ENCODE data around the gene CNOT2. TPM values are rescaled to one million over a fixed set of nuclear protein-coding genes. Genes with fewer than 3 reads are reported as not detected.

Gene CNOT2
- total RNA-seq, 1 experiment from 2014 or later = 85.4 TPM

DNA sequence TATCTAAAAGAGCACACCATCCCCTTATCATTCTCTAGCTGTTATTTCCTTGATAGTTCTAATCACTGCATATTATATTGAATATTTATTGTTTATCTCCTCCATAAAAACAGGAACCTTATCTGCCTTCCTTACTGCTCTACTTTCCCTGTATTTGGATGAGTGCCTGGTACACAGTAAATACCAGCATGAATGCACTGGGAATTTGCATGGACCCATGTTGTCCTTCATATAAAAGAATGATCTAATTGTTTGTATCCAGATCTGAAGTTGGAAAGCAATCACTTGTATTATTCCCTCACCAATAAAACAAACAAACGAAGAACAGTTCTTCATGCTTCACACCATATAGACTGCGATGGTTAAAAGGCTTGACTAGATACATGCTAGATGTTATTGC lies 15.3 kb upstream of the CNOT2 start:
- H3K9me2 ChIP-seq (ENCODE audit: insufficient read depth) = no peaks in the 10 kb centered on the region
- no peaks in the 10 kb centered on the region for H4K20me1 ChIP-seq (ENCODE audit: insufficient read depth)
- intact Hi-C loops (cut with micrococcal nuclease; ENCODE audit: unreplicated experiment) = no loop called here
- CTCF ChIA-PET = no interaction called here
- H3K9me3 ChIP-seq (ENCODE audit: insufficient read depth, low read depth) = no peaks in the 10 kb centered on the region
- no peak overlapping the region for H2AFZ ChIP-seq
- H3K4me1 ChIP-seq (replicated peaks; ENCODE audit: insufficient read depth) = no peaks in the 10 kb centered on the region
- H3K27me3 ChIP-seq (ENCODE audit: insufficient read depth, low read depth) = no peaks in the 10 kb centered on the region
- no TSS peak for BruUV-seq (replicated peaks)
- POLR2A ChIA-PET (ENCODE audit: unreplicated experiment) = no interaction called here
- no peaks in the 10 kb centered on the region for H3K79me2 ChIP-seq (ENCODE audit: low read depth)
- H3K4me2 ChIP-seq = no peak overlapping the region
- H3K36me3 ChIP-seq (ENCODE audit: low read depth) = no peaks in the 10 kb centered on the region
- DNase-seq = no peak
- no peaks in the 10 kb centered on the region for H3F3A ChIP-seq (ENCODE audit: insufficient read depth, low read depth)
- no peak overlapping the region for H3K27ac ChIP-seq
- no peak for TF ChIP-seq EZH2 (IDR thresholded peaks at IDR 0.05; ENCODE audit: low read depth)
- TF ChIP-seq, protein P1, sequence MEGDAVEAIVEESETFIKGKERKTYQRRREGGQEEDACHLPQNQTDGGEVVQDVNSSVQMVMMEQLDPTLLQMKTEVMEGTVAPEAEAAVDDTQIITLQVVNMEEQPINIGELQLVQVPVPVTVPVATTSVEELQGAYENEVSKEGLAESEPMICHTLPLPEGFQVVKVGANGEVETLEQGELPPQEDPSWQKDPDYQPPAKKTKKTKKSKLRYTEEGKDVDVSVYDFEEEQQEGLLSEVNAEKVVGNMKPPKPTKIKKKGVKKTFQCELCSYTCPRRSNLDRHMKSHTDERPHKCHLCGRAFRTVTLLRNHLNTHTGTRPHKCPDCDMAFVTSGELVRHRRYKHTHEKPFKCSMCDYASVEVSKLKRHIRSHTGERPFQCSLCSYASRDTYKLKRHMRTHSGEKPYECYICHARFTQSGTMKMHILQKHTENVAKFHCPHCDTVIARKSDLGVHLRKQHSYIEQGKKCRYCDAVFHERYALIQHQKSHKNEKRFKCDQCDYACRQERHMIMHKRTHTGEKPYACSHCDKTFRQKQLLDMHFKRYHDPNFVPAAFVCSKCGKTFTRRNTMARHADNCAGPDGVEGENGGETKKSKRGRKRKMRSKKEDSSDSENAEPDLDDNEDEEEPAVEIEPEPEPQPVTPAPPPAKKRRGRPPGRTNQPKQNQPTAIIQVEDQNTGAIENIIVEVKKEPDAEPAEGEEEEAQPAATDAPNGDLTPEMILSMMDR (conservative IDR thresholded peaks at IDR 0.05) = no peak
- H3K4me3 ChIP-seq = no peak overlapping the region

DNA sequence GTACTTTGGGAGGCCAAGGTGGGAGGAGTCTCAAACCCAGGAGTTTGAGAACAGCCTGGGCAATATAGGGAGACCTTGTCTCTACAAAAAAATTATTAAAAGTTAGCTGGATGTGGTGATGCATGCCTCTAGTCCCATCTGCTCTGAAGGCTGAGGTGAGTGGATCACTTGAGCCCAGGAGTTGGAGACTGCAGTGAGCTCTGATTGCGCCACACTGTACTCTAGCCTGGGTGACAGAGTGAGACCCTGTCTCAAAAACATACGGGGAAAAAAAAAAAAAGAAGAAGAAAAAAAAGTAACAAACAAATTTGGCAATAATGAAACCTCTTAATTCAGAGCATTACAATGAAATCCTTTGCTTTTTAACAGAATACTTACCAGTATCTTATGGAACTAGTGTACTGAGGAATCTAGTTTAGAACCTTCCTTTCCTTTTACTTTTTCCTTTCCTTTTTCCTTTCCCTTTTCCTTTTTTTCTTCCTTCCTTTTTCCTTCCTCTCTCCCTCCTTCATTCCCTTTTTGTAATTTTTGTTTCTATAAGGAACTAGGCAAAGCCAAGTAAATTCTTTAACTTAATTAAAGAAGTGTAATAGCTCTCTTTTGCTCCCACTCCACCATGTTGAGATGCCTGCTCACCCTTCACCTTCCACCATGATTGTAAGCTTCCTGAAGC lies 12.2 kb upstream of the CNOT2 start:
- H3K9me3 ChIP-seq (ENCODE audit: insufficient read depth, low read depth) = no peaks in the 10 kb centered on the region
- no peaks in the 10 kb centered on the region for H3K9me2 ChIP-seq (ENCODE audit: insufficient read depth)
- H3K4me1 ChIP-seq (replicated peaks; ENCODE audit: insufficient read depth) = no peaks in the 10 kb centered on the region
- DNase-seq = no peak
- H3K4me3 ChIP-seq = no peak overlapping the region
- H3K79me2 ChIP-seq (ENCODE audit: low read depth) = no peaks in the 10 kb centered on the region
- ChIA-PET CTCF (no interaction called here), POLR2A (ENCODE audit: unreplicated experiment) (no interaction called here)
- intact Hi-C loops (cut with micrococcal nuclease; ENCODE audit: unreplicated experiment) = no loop called here
- H3K36me3 ChIP-seq (ENCODE audit: low read depth) = no peaks in the 10 kb centered on the region
- no peaks in the 10 kb centered on the region for H3K27me3 ChIP-seq (ENCODE audit: insufficient read depth, low read depth)
- no TSS peak for BruUV-seq (replicated peaks)
- no peak overlapping the region for H3K4me2 ChIP-seq
- H4K20me1 ChIP-seq (ENCODE audit: insufficient read depth) = no peaks in the 10 kb centered on the region
- H3K27ac ChIP-seq = no peak overlapping the region
- H2AFZ ChIP-seq = no peak overlapping the region
- TF ChIP-seq, protein P1 (conservative IDR thresholded peaks at IDR 0.05) = no peak
- TF ChIP-seq EZH2 (IDR thresholded peaks at IDR 0.05; ENCODE audit: low read depth) = no peak
- H3F3A ChIP-seq (ENCODE audit: insufficient read depth, low read depth) = no peaks in the 10 kb centered on the region

DNA sequence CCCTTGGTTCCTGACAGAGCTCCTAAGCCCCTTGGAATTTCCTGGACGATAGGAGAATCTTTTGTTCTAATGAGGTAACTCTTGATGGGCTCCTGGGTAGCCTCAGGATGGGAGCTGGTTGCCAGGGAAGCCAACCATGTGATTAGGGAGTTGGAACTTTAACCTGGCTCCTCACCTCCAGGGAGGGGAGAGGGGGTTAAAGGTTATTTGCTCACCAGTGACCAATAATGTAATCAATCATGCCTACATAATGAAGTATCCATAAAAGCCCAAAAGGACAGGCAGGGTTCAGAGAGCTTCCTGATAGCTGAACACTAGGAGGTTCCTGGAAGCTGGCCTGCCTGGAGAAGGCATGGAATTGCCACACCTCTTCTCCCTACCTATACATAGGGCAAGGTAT lies 6.2 kb upstream of the CNOT2 start:
- peaks cover 15% of the 10 kb centered on the region for H3K79me2 ChIP-seq (ENCODE audit: low read depth)
- peaks cover 8% of the 10 kb centered on the region for H3K4me1 ChIP-seq (replicated peaks; ENCODE audit: insufficient read depth)
- no peak overlapping the region for H3K27ac ChIP-seq
- CTCF ChIA-PET = no interaction called here
- peaks cover 6% of the 10 kb centered on the region; the same call in 1 of the 2 replicates for H3F3A ChIP-seq (ENCODE audit: insufficient read depth, low read depth)
- TF ChIP-seq, protein P1 (conservative IDR thresholded peaks at IDR 0.05) = no peak
- no peak for TF ChIP-seq EZH2 (IDR thresholded peaks at IDR 0.05; ENCODE audit: low read depth)
- intact Hi-C loops (cut with micrococcal nuclease; ENCODE audit: unreplicated experiment) = no loop called here
- POLR2A ChIA-PET (ENCODE audit: unreplicated experiment) = no interaction called here
- H3K27me3 ChIP-seq (ENCODE audit: insufficient read depth, low read depth) = no peaks in the 10 kb centered on the region
- no peaks in the 10 kb centered on the region for H3K9me3 ChIP-seq (ENCODE audit: insufficient read depth, low read depth)
- no peaks in the 10 kb centered on the region for H3K9me2 ChIP-seq (ENCODE audit: insufficient read depth)
- no peak overlapping the region for H3K4me2 ChIP-seq
- no peak for DNase-seq
- H2AFZ ChIP-seq = no peak overlapping the region
- H4K20me1 ChIP-seq (ENCODE audit: insufficient read depth) = no peaks in the 10 kb centered on the region
- BruUV-seq (replicated peaks) = no TSS peak
- no peak overlapping the region for H3K4me3 ChIP-seq
- H3K36me3 ChIP-seq (ENCODE audit: low read depth) = peaks cover 23% of the 10 kb centered on the region; the same call in 1 of the 2 replicates
